Measurements from ENCODE around the gene CD22.

- TF ChIP-seq CTCF (IDR thresholded peaks at IDR 0.05), result no peak
- no peak for TF ChIP-seq EP300 (IDR thresholded peaks at IDR 0.05)
- no peak for TF ChIP-seq POLR2A (IDR thresholded peaks at IDR 0.05)
Observed at GRCh38 chr19:35378356-35378755, 49.4 kb downstream of the CD22 start.

Measured in ovary (tissue), 3 donors.